GM23248 (cell line): ENCODE measurements around the gene CABP1. TPM values are rescaled to one million over a fixed set of nuclear protein-coding genes. Genes with fewer than 3 reads are reported as not detected.
A peak's percentile ranks its signal among the peaks of the same experiment; 100 is the strongest.

Source experiments
- DNase-seq: peaks from one replicate; pipeline ENCODE4 v3.0.0-alpha.2; 2015
- H2AFZ ChIP-seq: fragments of 200-600 bp; sonication (generic); 2 replicates; pipeline ENCODE4 v1.6.1; 2016; ENCODE audit warnings: antibody characterized with exemption
- H3F3A ChIP-seq: fragments of 200-600 bp; sonication (generic); 2 replicates; pipeline ENCODE4 v1.6.1; 2016; ENCODE audit warnings: mild to moderate bottlenecking, antibody characterized with exemption, mixed run types; ENCODE audit not compliant: insufficient read depth
- H3K27ac ChIP-seq: fragments of 200-600 bp; sonication (generic); 2 replicates; pipeline ENCODE4 v1.5.1; 2016; ENCODE audit warnings: mild to moderate bottlenecking
- H3K27me3 ChIP-seq: fragments of 200-600 bp; sonication (generic); replicated peaks from 2 replicates; pipeline ENCODE4 v1.6.1; 2016; ENCODE audit warnings: mild to moderate bottlenecking; ENCODE audit not compliant: insufficient read depth
- H3K36me3 ChIP-seq: fragments of 200-600 bp; sonication (generic); 2 replicates; pipeline ENCODE4 v1.6.1; 2016; ENCODE audit warnings: low read depth, mild to moderate bottlenecking
- H3K4me1 ChIP-seq: fragments of 200-600 bp; sonication (generic); 2 replicates; pipeline ENCODE4 v1.6.1; 2016; ENCODE audit warnings: mild to moderate bottlenecking; ENCODE audit not compliant: insufficient read depth
- H3K4me2 ChIP-seq: fragments of 200-600 bp; sonication (generic); one replicate; pipeline ENCODE4 v1.6.1; 2016; ENCODE audit warnings: mild to moderate bottlenecking; ENCODE audit not compliant: unreplicated experiment
- H3K4me3 ChIP-seq: fragments of 200-600 bp; sonication (generic); 2 replicates; pipeline ENCODE4 v1.5.1; 2016; ENCODE audit warnings: mild to moderate bottlenecking
- H3K79me2 ChIP-seq: fragments of 200-600 bp; sonication (generic); 2 replicates; pipeline ENCODE4 v1.6.1; 2016; ENCODE audit warnings: mild to moderate bottlenecking; ENCODE audit not compliant: insufficient read depth
- H3K9ac ChIP-seq: fragments of 200-600 bp; sonication (generic); 2 replicates; pipeline ENCODE4 v1.6.1; 2016; ENCODE audit warnings: mild to moderate bottlenecking
- H3K9me2 ChIP-seq: fragments of 200-600 bp; sonication (generic); 2 replicates; pipeline ENCODE4 v1.6.1; 2016; ENCODE audit warnings: mixed run types, mild to moderate bottlenecking, moderate library complexity; ENCODE audit not compliant: insufficient read depth
- H3K9me3 ChIP-seq: fragments of 200-600 bp; sonication (generic); one replicate; pipeline ENCODE4 v1.6.1; 2017; ENCODE audit warnings: low read depth
- H4K20me1 ChIP-seq: fragments of 200-600 bp; sonication (generic); 2 replicates; pipeline ENCODE4 v1.6.0; 2016; ENCODE audit not compliant: insufficient read depth
- EZH2 ChIP-seq: fragments of 200-600 bp; sonication (generic); IDR thresholded peaks from 2 replicates; pipeline ENCODE4 v1.6.1; 2018; ENCODE audit warnings: antibody characterized with exemption, mild to moderate bottlenecking; ENCODE audit not compliant: insufficient read depth, poor library complexity, severe bottlenecking
- EZH2phosphoT487 ChIP-seq: fragments of 200-600 bp; sonication (generic); IDR thresholded peaks from 2 replicates; pipeline ENCODE4 v1.6.1; 2018; ENCODE audit warnings: antibody characterized with exemption, moderate library complexity, mild to moderate bottlenecking, low read depth; ENCODE audit not compliant: insufficient read depth
- WGBS, 2 experiments: methylation state at CpG; one replicate each; pipeline ENCODE4 v1.1.6; 2015 to 2017; ENCODE audit warnings: low lambda C conversion rate in 2 of 2, low coverage in 1 of 2; ENCODE audit errors: missing lambda C conversion rate in 2 of 2; 5-methylcytosine and 5-hydroxymethylcytosine counted together
- in situ Hi-C: fragments of 300-500 bp; cut with MboI; formaldehyde crosslinking; loops from 2 replicates; pipeline ENCODE4 v1.15.0; 2020
- polyA plus RNA-seq: library from polyadenylated mRNA; unstranded; fragments of >200 nt; fragmentation: Nextera tagmentation; extraction: Ambion mirVana; gene quantifications from 2 replicates; pipeline ENCODE4 v1.2.1, GENCODE V29; 2016
- total RNA-seq: library from RNA; depleted of rRNA; stranded (reverse); fragments of >200 nt; shearing (Covaris generic); gene quantifications from 2 replicates; pipeline ENCODE4 v1.2.3, GENCODE V29; 2014

CABP1 gene
- total and polyA plus RNA-seq, 2 experiments from 2014 or later = not detected

- no peaks in the 10 kb centered on the region for H3K9me2 ChIP-seq
- H2AFZ ChIP-seq = no peak overlapping the region
- no peaks in the 10 kb centered on the region for H3K79me2 ChIP-seq
- 35 to 42% methylated on average over 5 of the region's 5 CpGs for WGBS, 2 experiments
- H3F3A ChIP-seq = peaks cover 9% of the 10 kb centered on the region
- TF ChIP-seq EZH2 (no peak), EZH2phosphoT487 (no peak)
- H3K27me3 ChIP-seq = no peaks in the 10 kb centered on the region
- DNase-seq = no peak
- in situ Hi-C loops = no loop called here
- H3K36me3 ChIP-seq = no peaks in the 10 kb centered on the region
- no peak overlapping the region for H3K9ac ChIP-seq
- no peak overlapping the region for H3K4me2 ChIP-seq
- H4K20me1 ChIP-seq = no peaks in the 10 kb centered on the region
- no peak overlapping the region for H3K27ac ChIP-seq
- H3K4me3 ChIP-seq = no peak overlapping the region
- no peaks in the 10 kb centered on the region for H3K9me3 ChIP-seq
- no peaks in the 10 kb centered on the region for H3K4me1 ChIP-seq
Measured at GRCh38 chr12:120680165-120680738, 39.8 kb downstream of the CABP1 start.

GRCh38 chr12:120684523-120684932 lies 44.1 kb downstream of the CABP1 start:
- 20 to 22% methylated on average over 8 of the region's 8 CpGs for WGBS, 2 experiments
- Histone ChIP-seq H3K4me1 (peaks cover 10% of the 10 kb centered on the region), H3K4me2 (no peak overlapping the region), H3K27me3 (no peaks in the 10 kb centered on the region), H3K27ac (peak overlapping the region; percentile 28; the same call in 1 of the 2 replicates), H2AFZ (peak overlapping the region; percentile 48; the same call in 1 of the 2 replicates), H3K36me3 (no peaks in the 10 kb centered on the region), H4K20me1 (0 out of 2 replicates have a peak, but pooled peaks cover 5% of the 10 kb centered on the region), H3F3A (peaks cover 17% of the 10 kb centered on the region), H3K9me3 (no peaks in the 10 kb centered on the region), H3K9me2 (no peaks in the 10 kb centered on the region), H3K4me3 (no peak overlapping the region), H3K79me2 (peaks cover 22% of the 10 kb centered on the region), H3K9ac (no peak overlapping the region)
- peak; percentile 83 for DNase-seq
- in situ Hi-C loops = no loop called here
- TF ChIP-seq EZH2phosphoT487 (no peak), EZH2 (no peak)

DNA sequence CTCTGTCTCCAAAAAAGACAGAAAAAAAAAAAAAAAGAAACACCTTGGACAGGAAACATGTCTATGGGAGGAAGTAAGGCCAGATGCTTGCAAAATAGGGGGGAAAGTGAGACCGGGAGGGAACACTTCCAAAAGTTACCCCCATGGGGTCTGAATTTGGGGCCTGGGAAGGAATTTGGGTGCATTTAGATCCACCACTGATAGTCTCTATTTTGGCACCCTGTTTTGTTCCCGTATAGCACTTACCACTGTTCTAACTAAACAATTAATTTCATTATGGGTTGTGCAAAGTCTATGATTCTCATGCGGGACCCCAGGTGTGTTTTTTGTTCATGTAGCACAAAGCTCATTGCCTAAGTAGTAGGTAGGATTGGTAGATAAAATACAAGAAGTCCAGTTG lies 45.1 kb downstream of the CABP1 start:
- TF ChIP-seq EZH2phosphoT487 = no peak
- peak overlapping the region; percentile 97 for H3K4me2 ChIP-seq
- in situ Hi-C loops = no loop called here
- H3K4me3 ChIP-seq = peak overlapping the region; percentile 91
- DNase-seq = no peak
- H3K79me2 ChIP-seq = peaks cover 32% of the 10 kb centered on the region
- H3K4me1 ChIP-seq = peaks cover 14% of the 10 kb centered on the region
- peak overlapping the region; percentile 94; the same call in 1 of the 2 replicates for H3K9ac ChIP-seq
- no peaks in the 10 kb centered on the region for H3K9me3 ChIP-seq
- no peaks in the 10 kb centered on the region for H3K36me3 ChIP-seq
- no peaks in the 10 kb centered on the region for H3K27me3 ChIP-seq
- H2AFZ ChIP-seq = peak overlapping the region; percentile 92
- peaks cover 17% of the 10 kb centered on the region for H3F3A ChIP-seq
- no peak overlapping the region for H3K27ac ChIP-seq
- 56 to 62% methylated on average over 3 of the region's 3 CpGs for WGBS, 2 experiments
- H4K20me1 ChIP-seq = 0 out of 2 replicates have a peak, but pooled peaks cover 5% of the 10 kb centered on the region
- no peaks in the 10 kb centered on the region for H3K9me2 ChIP-seq

DNA sequence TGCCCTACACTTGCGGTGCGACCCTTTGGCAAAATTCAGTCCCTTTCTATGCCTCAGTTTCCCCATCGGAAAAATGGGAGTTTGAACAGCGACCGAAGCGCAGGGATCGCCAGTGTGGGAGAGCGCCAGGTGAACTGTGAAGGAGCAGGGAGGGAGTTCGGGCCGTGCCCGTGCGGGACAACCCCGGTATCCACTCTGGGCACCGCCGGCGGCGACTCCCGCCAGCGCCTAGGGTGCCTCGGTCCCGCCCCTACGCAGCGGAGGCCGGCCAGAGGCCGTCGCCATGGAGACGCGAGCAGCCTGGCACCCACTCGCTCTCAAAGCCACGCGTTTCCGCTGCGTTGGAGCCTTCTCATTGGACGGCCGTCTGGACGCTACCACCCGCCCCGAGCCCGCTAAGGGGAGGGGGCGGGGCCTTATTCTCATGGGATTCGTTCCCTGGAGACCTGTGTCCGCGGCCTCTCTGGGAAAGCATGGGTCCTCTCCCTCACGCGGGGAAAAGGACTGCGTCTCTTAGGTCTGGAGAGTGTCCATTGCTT lies 45.8 kb downstream of the CABP1 start:
- H4K20me1 ChIP-seq = 0 out of 2 replicates have a peak, but pooled peaks cover 5% of the 10 kb centered on the region
- in situ Hi-C loops = no loop called here
- H3K9me3 ChIP-seq = no peaks in the 10 kb centered on the region
- no peaks in the 10 kb centered on the region for H3K9me2 ChIP-seq
- TF ChIP-seq EZH2 = no peak
- no peak for TF ChIP-seq EZH2phosphoT487
- peaks cover 17% of the 10 kb centered on the region for H3F3A ChIP-seq
- no peaks in the 10 kb centered on the region for H3K27me3 ChIP-seq
- H3K9ac ChIP-seq = peak overlapping the region; percentile 94
- H3K27ac ChIP-seq = peak overlapping the region; percentile 96
- peak overlapping the region; percentile 91 for H3K4me3 ChIP-seq
- peak overlapping the region; percentile 92 for H2AFZ ChIP-seq
- H3K79me2 ChIP-seq = peaks cover 39% of the 10 kb centered on the region
- peaks cover 14% of the 10 kb centered on the region for H3K4me1 ChIP-seq
- peak overlapping the region; percentile 97 for H3K4me2 ChIP-seq
- DNase-seq = peak; percentile 100
- WGBS, 2 experiments = 1% methylated on average over 40 to 46 of the region's 46 CpGs
- no peaks in the 10 kb centered on the region for H3K36me3 ChIP-seq
